ENCODE measurements around the gene DGCR6. TPM values are rescaled to one million over a fixed set of nuclear protein-coding genes. Genes with fewer than 3 reads are reported as not detected.

Gene DGCR6
- total RNA-seq, 2 experiments from 2014 or later: 18.6 to 20.0 TPM

Other genes with a start within 250 kb of the DGCR6 start
- not detected for gene PRODH, start 30.0 kb downstream of the DGCR6 start, total RNA-seq
- 10 to 100 TPM; 29.6 to 32.4 TPM for gene DGCR2, start 216.1 kb downstream of the DGCR6 start, total RNA-seq
- gene TSSK2, start 225.0 kb downstream of the DGCR6 start, total RNA-seq: under 1 TPM; 0.25 to 0.27 TPM
- gene ESS2, start 238.3 kb downstream of the DGCR6 start, total RNA-seq: 10 to 100 TPM; 62.5 to 65.5 TPM
- gene GSC2, start 244.0 kb downstream of the DGCR6 start, total RNA-seq: not detected